Muscle layer of duodenum (tissue), 2 donors: ENCODE measurements around the gene HES6.

Experiments
- H3K27ac ChIP-seq: one replicate; pipeline ENCODE4 v1.7.0; 2013; ENCODE audit warnings: mild to moderate bottlenecking, low read length
- H3K27me3 ChIP-seq: one replicate; pipeline ENCODE4 v1.7.0; 2013; ENCODE audit warnings: low read depth, mild to moderate bottlenecking, control low read depth, low read length
- H3K36me3 ChIP-seq, 2 donors: one replicate each; pipeline ENCODE4 v1.7.0; 2013; ENCODE audit warnings: low read length in 2 of 2, control low read depth in 1 of 2, mild to moderate bottlenecking in 1 of 2; ENCODE audit not compliant: insufficient read depth in 2 of 2, control insufficient read depth in 1 of 2
- H3K4me1 ChIP-seq, 2 donors: one replicate each; pipeline ENCODE4 v1.7.0; 2013; ENCODE audit warnings: low read length in 2 of 2, mild to moderate bottlenecking in 2 of 2, control low read depth in 1 of 2, moderate library complexity in 1 of 2; ENCODE audit not compliant: insufficient read depth in 2 of 2, control insufficient read depth in 1 of 2
- H3K4me3 ChIP-seq, 2 donors: one replicate each; pipeline ENCODE4 v1.7.0; 2013; ENCODE audit warnings: low read length in 2 of 2, low read depth in 1 of 2, mild to moderate bottlenecking in 1 of 2
- H3K9me3 ChIP-seq, 2 donors: one replicate each; pipeline ENCODE4 v1.7.0; 2013; ENCODE audit warnings: low read length in 2 of 2, control low read depth in 1 of 2, mild to moderate bottlenecking in 1 of 2; ENCODE audit not compliant: control insufficient read depth in 1 of 2
- donor health status: healthy.

Gene HES6

DNA sequence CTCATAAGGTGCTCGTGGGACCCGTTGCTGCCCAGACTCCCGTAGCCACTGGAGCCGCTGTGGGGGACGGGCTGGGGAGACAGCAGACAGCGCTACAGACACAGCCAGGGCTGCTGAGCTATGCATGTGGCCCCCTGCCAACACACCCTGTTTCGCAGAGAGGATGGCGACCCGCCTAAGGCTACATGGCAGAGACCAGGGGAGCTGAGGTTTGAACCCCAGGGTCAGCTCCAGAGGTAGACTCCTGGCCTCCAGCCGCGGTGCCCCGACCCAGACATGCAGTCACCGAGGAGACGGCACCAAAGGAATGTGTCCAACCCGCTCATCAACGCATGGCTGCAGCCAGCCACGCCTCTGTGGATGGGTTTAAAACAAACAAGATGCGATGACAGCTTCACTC lies 21.0 kb upstream of the HES6 start:
- no peaks in the 10 kb centered on the region for H3K27me3 ChIP-seq

DNA sequence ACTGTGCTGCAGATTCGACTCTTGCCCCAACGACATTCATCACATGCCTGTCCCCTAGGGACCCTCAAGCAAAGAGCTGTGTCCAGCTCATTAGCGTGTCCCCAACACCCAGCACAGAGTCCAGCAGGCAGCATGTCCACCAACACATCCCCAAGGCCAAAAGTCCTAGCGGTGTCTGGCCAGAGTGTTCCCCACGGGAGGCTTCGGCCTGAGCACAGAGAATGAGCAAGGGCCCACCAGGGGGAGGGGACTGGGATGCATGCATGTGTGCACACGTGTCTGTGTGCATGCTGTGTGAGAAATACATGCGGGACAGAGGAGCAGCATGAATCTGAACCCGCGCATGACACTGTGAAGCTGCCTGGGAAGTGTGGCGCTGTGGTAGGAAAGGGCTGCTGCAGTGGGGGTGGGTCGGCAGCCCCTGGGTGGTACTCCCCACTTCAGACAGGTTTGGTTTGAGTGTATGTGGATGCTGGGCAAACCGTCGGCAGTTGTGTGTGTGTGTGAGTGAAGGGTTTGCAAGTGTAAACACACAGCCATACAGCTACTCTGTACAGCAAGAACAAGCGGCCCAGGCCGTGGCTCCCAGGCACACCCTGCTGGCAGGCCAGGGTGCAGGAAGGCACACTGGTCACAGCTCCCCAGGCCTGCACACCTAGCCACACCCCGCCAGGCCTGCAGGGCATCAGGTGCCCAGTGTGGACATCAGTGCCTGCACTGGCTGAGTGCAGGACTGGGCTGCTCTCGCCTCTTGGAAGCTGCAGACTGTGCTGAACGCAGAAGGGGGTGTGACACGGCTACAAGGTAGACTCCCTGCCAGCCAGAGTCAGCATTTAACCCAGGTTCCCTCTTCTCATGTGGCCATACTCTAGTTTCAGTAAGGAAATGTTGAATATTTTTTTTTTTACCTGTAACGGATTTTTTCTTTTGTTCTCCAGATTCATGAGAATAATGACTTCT lies 19.5 kb upstream of the HES6 start:
- H3K27me3 ChIP-seq = no peaks in the 10 kb centered on the region
- H3K27ac ChIP-seq = no peak overlapping the region
- no peaks in the 10 kb centered on the region for H3K9me3 ChIP-seq
- peaks cover 0 to 24% of the 10 kb centered on the region in 2 donors for H3K4me1 ChIP-seq
- peaks cover 64 to 68% of the 10 kb centered on the region in 2 donors for H3K36me3 ChIP-seq
- no peak overlapping the region for H3K4me3 ChIP-seq

More for the DNA sequence above, 21.0 kb upstream of the HES6 start:
- Histone ChIP-seq H3K4me1 (peaks cover 0 to 26% of the 10 kb centered on the region in 2 donors), H3K27ac (no peak overlapping the region), H3K4me3 (no peak overlapping the region), H3K36me3 (peaks cover 56 to 67% of the 10 kb centered on the region in 2 donors), H3K9me3 (no peaks in the 10 kb centered on the region)

DNA sequence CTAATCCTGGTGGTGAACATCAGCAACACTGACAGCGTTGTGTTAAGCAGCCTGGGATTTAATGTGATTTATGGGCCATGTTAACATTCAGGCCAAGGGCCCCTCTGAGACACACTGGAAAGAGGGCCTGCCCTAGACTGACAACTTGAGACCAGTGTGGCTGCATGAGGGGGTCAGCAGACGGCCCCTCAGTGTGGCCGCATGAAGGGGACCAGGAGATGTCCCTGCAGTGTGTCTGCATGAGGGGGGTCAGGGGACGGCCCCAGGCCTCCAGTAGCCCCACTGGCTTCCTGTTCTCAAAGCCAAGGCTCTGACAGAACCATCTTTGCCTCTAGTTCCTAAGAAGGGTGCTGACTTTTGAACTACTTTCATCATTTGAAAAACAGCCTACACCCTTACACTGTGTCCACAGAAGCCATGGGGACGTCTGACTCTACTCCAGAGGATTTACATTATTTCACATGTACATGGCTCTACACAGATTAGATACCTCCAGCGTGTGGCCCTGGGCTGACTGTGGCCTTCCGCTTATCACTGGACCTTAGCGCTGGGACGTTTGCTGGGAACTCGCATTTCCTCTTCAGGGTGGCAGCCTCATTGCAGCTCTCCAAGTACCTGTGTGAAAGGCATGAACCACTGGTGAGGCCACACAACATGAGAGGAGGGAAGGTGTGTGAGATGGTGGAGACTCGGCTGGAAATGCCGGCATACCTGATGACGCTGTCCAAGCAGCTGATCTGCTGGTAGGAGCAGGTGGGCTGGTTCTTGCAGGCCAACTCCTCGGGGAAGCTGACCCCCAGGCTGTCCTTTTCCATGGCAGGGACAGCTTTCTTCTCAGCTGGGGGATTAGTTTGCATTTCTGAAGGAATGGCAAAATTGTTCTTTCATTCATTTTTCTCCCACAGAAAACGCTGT lies 18.2 kb upstream of the HES6 start:
- no peaks in the 10 kb centered on the region for H3K27me3 ChIP-seq
- peaks cover 74 to 81% of the 10 kb centered on the region in 2 donors for H3K36me3 ChIP-seq
- no peaks in the 10 kb centered on the region for H3K9me3 ChIP-seq
- H3K4me1 ChIP-seq = peaks cover 0 to 12% of the 10 kb centered on the region in 2 donors
- H3K4me3 ChIP-seq = no peak overlapping the region
- H3K27ac ChIP-seq = no peak overlapping the region

DNA sequence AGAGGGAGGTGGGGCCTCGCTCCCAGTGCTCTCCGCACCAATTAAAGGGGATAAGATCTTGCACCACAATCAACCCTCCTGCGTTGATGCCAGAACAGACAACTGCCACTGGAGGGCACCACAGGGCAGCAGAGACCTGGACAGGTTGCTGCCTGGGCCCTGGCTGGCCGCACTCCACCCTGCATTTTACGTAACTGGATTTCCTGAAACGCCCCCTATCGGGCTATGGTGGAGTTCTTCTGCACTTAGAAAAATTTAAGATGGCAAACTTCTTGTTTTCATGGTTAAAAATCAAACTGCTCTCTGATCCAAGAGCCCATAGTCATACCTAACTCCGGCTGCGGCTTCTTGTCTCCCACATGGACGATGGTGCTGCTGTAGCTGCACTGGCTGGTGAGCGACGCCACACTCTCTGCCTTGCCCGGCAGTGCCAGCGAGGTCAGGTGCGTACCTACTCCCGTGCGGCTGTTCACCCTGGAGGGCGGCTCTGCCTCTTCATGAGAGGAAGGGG lies 16.8 kb upstream of the HES6 start:
- Histone ChIP-seq H3K4me3 (no peak overlapping the region), H3K36me3 (peaks cover 72 to 89% of the 10 kb centered on the region in 2 donors)

DNA sequence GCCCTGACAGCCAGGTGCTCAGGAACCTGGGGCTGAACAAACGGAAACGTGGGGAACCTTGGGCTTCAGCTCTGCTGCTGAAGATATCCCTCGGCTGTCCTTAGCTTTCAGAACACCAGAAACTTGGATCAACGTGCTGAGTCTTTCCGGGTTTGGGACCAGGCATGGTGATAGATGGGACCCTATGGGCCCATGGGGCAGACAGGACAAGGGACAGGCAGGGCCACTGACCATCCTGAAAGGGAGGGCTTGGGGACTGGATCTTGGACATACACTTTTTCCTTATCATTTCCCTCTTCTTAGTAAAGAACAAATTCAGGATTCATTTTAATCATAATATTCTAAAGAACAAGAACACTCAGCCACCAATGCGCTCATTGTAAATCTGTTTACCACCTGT lies 16.3 kb upstream of the HES6 start:
- Histone ChIP-seq H3K9me3 (no peaks in the 10 kb centered on the region), H3K4me1 (peaks cover 0 to 7% of the 10 kb centered on the region in 2 donors), H3K27ac (no peak overlapping the region), H3K27me3 (no peaks in the 10 kb centered on the region), H3K4me3 (no peak overlapping the region), H3K36me3 (peaks cover 74 to 88% of the 10 kb centered on the region in 2 donors)

More for the DNA sequence above, 16.8 kb upstream of the HES6 start:
- Histone ChIP-seq H3K4me1 (peaks cover 0 to 7% of the 10 kb centered on the region in 2 donors), H3K9me3 (no peaks in the 10 kb centered on the region), H3K27ac (no peak overlapping the region), H3K27me3 (no peaks in the 10 kb centered on the region)

DNA sequence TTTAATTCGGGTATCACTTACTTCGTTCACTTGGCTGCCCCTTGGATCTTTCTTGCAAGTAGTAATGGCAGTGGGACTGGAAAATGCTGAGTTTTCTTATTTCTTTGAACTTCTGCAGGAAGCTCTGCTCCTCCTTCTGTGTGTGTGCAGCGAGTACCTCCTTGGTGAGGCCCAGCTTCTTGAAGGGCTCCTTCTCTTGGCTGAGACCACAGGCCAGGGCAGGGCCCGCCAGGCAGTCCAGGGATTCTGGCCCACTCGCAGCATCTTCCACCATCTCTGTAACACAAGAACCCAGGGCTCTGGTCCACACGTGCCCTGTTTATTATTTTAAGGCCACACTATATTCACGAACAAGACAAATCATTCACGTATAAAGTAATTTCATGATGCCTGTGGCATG lies 15.8 kb upstream of the HES6 start:
- no peaks in the 10 kb centered on the region for H3K9me3 ChIP-seq
- no peaks in the 10 kb centered on the region for H3K27me3 ChIP-seq
- H3K36me3 ChIP-seq = peaks cover 76 to 88% of the 10 kb centered on the region in 2 donors
- no peak overlapping the region for H3K4me3 ChIP-seq
- H3K4me1 ChIP-seq = peaks cover 0 to 2% of the 10 kb centered on the region in 2 donors
- no peak overlapping the region for H3K27ac ChIP-seq

DNA sequence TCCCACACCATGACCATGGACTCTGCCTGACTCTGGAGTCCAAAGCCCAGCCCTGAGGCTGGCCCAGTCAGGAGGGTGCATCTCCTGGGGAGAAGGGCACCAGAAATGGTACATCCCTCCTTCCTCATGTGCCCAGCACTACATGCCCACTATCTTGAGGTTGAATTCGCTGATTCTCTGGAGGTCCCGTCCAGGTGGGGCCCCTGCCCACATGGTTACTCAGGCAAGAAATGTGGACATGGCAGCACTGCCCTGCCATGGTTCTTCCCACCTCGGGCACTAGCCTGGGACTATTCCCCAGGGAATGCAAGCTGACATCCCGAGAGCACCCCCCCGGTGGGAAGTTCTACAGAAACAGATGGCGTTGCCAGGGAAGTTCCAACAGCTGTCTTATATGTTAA lies 15.3 kb upstream of the HES6 start:
- Histone ChIP-seq H3K27ac (no peak overlapping the region), H3K36me3 (peaks cover 81 to 93% of the 10 kb centered on the region in 2 donors), H3K27me3 (no peaks in the 10 kb centered on the region), H3K4me1 (no peaks in the 10 kb centered on the region), H3K4me3 (no peak overlapping the region), H3K9me3 (no peaks in the 10 kb centered on the region)

DNA sequence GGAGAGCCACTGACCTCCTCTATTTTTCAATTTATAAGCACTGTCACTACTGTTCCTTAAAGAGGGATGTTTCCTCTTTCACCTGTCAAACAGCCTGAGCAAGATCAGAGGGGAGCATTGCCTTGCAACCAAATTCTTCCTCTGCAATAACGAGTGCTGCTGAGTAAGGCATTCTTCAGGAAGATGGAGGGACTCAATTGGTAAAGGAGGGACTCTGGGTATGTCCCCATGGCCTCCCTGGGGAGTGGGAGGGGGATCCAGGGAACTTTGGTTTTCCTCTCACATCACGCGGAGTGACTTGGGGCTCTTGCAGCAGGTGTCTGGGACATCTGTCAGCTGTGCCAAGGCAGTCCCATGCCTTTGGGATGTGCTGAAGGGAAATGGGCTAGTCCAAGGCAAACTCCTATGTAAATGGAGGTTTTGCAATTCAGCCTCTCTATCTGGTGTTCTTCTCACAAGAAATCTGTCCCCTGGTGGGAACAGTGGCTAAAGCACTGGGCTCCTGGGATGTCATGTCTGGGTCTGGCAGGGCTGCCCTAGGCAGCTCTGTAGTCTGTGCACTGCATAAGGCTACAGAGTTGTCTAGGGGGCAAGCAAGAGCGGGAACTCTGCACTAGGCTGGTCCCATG lies 14.4 kb upstream of the HES6 start:
- Histone ChIP-seq H3K27ac (no peak overlapping the region), H3K4me3 (no peak overlapping the region), H3K4me1 (no peaks in the 10 kb centered on the region), H3K36me3 (peaks cover 81 to 95% of the 10 kb centered on the region in 2 donors), H3K9me3 (no peaks in the 10 kb centered on the region), H3K27me3 (no peaks in the 10 kb centered on the region)

DNA sequence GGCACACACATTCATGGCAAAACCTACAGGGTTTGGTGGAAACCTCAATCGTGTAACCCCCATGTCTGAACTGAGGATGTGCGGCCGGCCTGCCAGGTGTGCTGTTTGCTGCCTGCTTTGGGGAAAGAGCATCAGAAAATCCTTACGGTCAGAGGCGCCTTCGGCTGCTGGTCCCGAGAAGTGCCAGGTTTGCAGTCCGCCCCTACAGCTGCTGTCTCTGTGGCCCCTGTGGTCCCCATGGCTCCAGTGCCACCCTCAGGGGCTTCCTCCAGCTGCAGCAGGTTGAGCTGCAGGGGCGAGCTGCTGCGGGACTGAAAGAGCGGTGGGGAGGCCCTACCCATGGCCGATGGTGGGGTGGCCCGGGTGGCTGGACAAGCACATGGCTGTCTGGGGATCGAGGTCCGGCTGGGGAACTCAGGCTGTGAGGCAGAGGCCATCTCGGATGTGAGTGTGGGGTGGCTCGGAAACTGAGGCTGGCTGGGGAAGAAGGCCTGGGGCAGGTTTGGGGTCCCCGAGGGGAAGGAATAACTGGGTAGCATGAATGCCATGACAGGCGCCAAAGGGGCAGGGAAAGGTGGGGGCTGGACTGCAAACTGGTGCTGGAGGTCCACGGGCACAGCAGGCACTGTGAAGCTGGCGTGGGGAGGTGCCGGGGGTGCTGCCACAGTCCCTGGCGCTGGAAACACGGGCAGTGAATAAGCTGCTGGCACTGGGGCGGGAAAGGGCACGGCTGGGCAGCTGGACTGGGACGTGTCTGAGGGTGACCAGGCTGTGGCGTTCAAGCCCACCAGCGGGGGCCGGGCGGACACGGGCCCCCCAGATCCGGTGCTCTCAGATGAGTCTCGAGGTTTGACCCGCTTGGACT lies 13.2 kb upstream of the HES6 start:
- peaks cover 69 to 88% of the 10 kb centered on the region in 2 donors for H3K36me3 ChIP-seq
- H3K9me3 ChIP-seq = no peaks in the 10 kb centered on the region
- H3K4me1 ChIP-seq = no peaks in the 10 kb centered on the region
- no peak overlapping the region for H3K4me3 ChIP-seq
- H3K27me3 ChIP-seq = no peaks in the 10 kb centered on the region
- H3K27ac ChIP-seq = no peak overlapping the region

DNA sequence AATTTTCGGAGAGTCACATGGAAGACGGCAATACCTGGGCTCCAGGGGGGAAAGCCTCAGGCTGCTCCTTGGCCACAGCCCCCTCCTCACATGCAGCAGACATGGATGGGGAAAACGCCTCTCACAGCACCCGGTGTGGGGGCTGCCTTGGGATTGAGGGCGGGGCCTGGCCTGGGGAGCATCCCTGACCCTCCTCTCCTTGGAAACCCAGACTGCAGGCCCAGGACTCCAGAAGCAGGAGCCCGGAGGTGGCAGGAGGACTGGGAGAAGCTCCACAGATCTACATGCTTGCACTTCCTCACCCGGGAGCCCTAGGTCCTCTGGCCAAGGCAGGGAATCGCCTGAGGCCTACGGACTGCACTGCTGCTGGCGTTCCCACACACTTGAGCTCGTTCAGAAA lies 12.1 kb upstream of the HES6 start:
- Histone ChIP-seq H3K27ac (no peak overlapping the region), H3K4me3 (no peak overlapping the region), H3K27me3 (no peaks in the 10 kb centered on the region), H3K4me1 (no peaks in the 10 kb centered on the region), H3K9me3 (no peaks in the 10 kb centered on the region), H3K36me3 (peaks cover 70 to 90% of the 10 kb centered on the region in 2 donors)
